HG03378 (cell line): ENCODE results near the gene SIPA1.
A peak's percentile ranks its signal among the peaks of the same experiment; 100 is the strongest.
"Not testable (repeated sequence)": the region's sequence is repeated elsewhere in the genome, so short reads cannot be mapped to it uniquely, and the experiment has no call there.

Experiments
- ATAC-seq: cut with Tn5 transposase; IDR thresholded peaks from one replicate; pipeline ENCODE4 v1.9.1; 2021; ENCODE audit warnings: mild to moderate bottlenecking, moderate library complexity; ENCODE audit not compliant: unreplicated experiment

SIPA1 gene

DNA sequence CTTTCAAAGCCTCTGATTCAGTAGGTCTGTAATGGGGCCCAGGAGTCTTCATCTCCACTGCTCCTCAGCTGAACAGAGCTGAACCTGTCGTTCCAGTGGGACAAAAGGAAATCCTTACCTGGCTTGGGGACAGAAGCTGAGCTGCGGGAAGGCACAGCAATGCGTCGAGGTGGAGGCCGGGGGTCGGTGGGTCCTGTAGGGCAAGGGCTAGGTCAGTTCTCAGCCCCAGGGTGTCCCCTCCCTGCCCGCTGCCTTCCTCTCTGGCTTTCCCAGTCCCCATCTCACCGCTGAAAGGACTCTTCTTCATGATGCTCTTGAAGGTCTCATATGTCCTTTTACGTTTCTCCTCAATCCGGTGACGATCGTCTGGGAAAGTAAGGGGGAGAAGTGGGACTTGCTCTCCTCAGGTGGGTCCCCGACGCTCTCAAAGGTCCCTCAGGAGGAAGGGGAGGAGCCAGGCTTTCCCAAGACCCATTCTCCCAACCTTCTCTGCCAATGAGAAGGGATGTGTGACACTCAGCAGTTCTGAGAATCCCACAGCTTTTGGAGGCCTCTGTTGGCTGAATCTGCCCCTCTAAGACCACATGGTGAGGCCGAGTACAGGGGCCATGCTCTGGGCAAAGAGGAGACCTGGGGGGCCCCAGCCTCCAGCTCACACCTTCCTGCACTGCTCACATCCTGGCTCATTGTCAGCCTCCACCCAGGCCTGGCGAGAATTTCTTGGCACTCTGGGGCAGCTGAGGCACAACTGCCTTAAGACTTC lies 17.9 kb downstream of the SIPA1 start:
- ATAC-seq, result no peak

DNA sequence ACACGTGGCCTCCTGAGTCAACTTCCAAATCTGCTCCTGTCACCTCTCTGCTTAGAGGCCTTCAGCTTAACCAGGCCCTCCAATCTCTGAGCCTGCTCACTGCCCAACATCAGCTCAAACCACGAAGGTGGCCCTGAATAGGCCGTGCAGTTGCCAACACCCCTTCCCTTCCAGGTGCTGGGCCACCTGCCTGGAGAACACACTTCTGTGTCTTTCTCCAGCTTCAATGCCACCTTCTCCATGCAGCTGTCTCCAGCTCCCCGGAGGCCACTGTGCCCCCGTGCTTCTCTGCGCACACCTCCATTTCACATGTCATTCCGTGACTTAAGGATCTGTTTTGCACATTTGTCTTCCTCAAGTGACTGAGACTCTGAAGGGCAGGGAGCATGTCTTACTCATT lies 19.5 kb downstream of the SIPA1 start:
- ATAC-seq, result no peak

GRCh38 chr11:65658174-65659021 lies 20.5 kb downstream of the SIPA1 start:
- no peak for ATAC-seq

- no peak for ATAC-seq
These were observed 22.1 kb downstream of the SIPA1 start for GRCh38 chr11:65660038-65660437.

- ATAC-seq, result not testable (repeated sequence)
These were observed 23.0 kb downstream of the SIPA1 start for GRCh38 chr11:65660908-65661307.

DNA sequence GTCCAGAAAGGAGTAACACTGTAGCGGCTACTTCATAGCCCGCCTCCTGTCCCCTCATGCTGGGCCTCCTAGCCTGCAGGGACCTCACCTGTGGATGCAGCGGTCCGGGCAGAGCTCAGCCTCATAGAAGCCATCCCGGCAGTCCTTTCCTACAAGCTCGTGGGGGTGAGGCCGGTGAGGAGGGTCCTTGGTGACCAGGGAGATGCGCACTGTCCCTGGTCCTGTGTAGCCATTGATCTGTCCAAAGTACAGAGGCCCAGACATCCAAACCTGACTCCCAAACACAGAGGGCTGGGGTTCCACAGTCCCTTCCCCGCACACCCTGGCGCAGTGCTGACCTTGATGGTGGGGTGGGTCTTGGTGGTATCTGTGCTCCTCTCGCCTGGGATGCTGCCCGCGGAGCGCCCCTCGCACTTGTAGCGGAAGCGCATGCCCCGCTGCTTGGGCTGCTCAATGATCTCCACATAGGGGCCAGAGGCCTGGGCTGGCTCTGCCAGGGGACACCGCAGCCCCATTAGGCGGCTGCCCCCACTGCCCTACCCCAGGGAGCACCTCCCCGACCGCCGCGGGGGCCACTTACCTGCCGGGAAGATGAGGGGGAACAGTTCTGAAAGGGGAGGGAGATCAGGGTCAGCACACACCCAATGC lies 23.8 kb downstream of the SIPA1 start:
- ATAC-seq, result no peak

DNA sequence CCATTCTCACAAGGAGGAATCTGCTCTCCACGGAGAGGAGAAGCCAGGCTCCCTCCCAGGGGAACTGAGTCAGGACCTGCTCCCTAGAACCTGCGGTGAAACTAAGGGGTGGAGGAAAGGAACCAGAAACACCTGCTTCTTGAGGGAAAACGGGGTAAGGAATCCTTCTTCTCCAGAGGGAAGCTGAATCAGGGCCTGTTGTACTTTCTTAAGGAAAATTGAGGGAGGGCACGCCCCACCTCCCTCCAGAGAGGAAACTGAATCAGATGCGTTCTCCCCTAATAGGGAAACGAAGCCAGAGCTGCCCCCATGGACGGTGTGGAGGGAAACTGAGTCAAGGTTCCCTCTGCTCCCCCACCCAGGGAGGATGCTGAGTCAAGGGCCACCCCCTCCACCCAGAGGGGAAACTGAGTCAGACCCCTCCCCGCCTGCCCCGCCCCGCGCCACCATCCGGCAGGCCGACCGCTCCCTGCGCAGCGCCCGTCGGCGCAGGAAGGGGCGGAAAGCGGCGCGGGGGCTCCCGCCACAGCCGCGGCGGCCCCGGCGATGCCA lies 24.4 kb downstream of the SIPA1 start:
- peak; percentile 8 for ATAC-seq

GRCh38 chr11:65662799-65663638 lies 25.1 kb downstream of the SIPA1 start, which contains the start of gene RELA:
RELA (minus strand) TSS chr11:65662916; CDS start chr11:65662832, 84 bp downstream.
- ATAC-seq, result peak; percentile 61

GRCh38 chr11:65663639-65664200 lies 25.8 kb downstream of the SIPA1 start:
- ATAC-seq, result peak; percentile 19

DNA sequence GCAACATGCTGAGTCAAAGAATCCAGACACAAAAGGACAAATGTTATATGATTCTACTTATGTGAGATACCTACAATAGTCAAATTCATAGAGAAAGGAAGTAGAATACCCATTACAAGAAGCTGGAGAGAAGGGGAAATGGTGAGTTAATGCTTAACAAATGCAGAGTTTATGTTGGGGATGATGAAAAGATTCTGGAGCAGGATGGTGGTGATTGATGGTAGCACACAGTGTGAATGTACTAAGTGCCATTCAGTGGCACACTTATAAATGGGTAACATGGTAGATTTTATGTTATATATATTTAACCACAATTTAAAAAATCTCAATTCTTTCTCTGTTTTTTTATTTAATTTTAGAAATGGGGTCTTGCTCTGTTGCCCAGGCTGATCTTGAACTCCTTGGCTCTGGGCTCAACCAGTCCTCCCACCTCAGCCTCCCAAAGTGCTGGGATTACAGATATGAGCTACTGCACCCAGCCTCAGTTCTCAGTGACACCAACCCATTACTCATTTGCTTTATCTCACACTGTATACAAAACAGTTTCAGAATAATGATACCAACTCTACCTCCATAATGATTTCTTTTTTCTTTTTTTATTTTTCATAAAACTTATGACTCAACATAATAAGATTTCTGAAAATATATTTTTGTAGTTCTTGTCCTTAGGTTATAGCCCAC lies 34.4 kb downstream of the SIPA1 start:
- no peak for ATAC-seq

- no peak for ATAC-seq
These were observed 35.1 kb downstream of the SIPA1 start for GRCh38 chr11:65672982-65673381.

DNA sequence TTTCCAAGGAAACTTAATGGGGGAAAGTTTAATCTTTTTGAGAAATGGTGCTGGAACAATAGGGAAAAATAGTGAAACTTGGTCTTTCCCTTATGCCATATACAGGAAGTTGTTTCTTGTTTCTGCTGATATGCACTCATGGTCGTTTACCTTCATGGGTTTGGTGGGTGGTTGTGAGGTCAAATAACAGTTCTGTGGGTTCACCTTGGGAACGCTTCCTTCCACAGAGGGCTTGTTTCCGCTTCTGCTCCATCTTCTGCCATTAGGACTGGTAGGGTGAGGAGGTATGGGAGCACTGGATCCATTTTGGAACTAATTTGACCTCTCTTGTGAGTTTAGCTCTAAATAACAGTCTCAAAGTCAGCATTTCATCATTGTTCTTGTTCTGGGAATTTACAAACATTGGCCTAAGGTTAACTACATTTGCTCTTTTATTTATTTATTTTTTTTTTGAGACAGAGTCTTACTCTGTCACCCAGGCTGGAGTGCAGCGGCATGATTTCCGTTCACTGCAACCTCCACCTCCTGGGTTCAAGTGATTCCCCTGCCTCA lies 42.4 kb downstream of the SIPA1 start:
- ATAC-seq, result no peak

DNA sequence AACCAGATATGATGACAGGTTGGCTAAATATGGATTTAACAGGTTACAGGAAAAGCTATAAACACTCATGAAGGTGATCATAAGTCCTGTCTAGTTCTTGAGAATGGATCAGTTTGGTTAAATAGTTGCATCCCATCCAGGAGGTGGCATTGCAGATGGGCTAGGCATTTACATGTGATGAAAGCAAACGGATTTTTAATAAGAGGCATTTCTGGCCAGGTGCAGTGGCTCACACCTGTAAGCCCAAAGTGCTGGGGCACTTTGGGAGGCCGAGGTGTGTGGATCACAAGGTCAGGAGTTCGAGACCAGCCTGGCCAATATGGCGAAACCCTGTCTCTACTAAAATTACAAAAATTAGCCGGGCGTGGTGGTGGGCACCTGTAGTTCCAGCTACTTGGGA lies 45.6 kb downstream of the SIPA1 start:
- not testable (repeated sequence) for ATAC-seq

GRCh38 chr11:65685981-65686380 lies 48.1 kb downstream of the SIPA1 start:
- ATAC-seq, result no peak

- ATAC-seq, result not testable (repeated sequence)
These were observed 53.9 kb downstream of the SIPA1 start for GRCh38 chr11:65691847-65692246.

DNA sequence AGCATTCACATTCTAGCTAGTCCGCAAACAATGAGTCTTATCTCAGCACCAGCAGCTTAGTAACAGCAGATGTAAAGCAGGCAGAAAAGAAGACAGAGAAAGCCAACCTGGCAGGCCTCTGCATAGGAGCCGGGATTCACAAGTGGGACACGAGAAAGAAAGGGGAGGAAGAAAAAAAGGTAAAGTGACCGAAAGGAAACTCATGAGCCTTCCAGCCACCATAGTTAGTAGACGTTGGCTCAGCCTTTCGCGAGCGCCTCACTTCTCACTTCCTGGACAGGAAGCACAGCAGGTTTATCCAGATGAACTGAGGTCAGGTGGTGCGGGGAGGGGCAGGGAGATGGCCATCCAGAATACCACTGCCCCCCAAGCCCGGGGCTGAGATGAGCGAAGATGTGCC lies 54.5 kb downstream of the SIPA1 start:
- ATAC-seq, result no peak

GRCh38 chr11:65695459-65696241 lies 57.7 kb downstream of the SIPA1 start:
- ATAC-seq, result no peak

DNA sequence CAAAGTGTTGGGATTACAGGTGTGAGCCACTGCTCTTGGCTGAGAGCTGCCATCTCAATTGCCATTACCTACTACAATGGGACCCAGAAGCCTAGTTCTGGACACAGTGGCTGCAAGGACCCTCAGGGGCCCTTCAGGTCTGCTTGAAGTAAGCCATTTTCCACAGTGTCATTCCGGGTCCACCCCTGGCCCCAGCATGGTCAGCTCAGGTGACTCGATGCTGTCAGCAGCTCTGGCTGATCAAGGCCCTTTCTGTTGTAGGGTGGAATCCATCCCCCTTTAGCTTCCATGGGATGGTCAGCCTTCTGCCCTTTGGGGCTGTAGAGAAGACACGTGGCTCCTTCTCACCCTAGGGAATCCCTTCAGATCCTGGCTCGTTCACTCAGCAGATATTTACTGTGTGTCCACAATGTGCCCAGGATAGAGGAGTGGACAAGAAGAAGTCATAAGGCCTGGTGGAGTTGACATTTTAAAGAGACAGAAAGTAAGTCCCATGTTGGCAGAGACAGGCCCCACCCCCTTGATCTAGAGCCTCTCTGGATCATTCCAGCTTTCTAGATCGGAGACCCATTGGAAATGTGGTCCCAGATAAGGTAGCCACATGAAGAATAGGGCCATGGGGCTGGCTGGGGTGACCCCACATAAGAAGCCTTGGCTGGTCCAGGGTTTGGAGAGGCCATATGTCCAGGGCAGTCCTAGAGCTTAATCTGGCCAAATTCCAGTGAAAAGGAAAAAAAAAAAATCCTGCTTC lies 59.1 kb downstream of the SIPA1 start:
- ATAC-seq, result no peak
